GM12872 (cell line): ENCODE measurements around the gene DNAH14.

Experiments
- CTCF ChIP-seq: IDR thresholded peaks from 3 replicates; pipeline ENCODE4 v1.5.1; 2011; ENCODE audit warnings: low read depth, mild to moderate bottlenecking, low read length, moderate library complexity; ENCODE audit not compliant: insufficient read depth

DNAH14 gene

GRCh38 chr1:225159793-225160192 is 230.3 kb downstream of the DNAH14 start:
- TF ChIP-seq CTCF = no peak

- TF ChIP-seq CTCF = no peak
These were observed 250.2 kb downstream of the DNAH14 start for GRCh38 chr1:225179686-225180085.

GRCh38 chr1:225182716-225183115 is 253.2 kb downstream of the DNAH14 start:
- TF ChIP-seq CTCF = no peak

GRCh38 chr1:225191199-225191753 is 261.8 kb downstream of the DNAH14 start:
- TF ChIP-seq CTCF = no peak

GRCh38 chr1:225201447-225201846 is 272.0 kb downstream of the DNAH14 start:
- no peak for TF ChIP-seq CTCF

GRCh38 chr1:225207791-225208190 is 278.3 kb downstream of the DNAH14 start:
- TF ChIP-seq CTCF = no peak

GRCh38 chr1:225209153-225209552 is 279.7 kb downstream of the DNAH14 start:
- no peak for TF ChIP-seq CTCF
